ENCODE data around the gene E2F1. TPM values are rescaled to one million over a fixed set of nuclear protein-coding genes. Genes with fewer than 3 reads are reported as not detected.

E2F1 gene
- total and polyA plus RNA-seq, 10 donors: 2.5 to 6.9 (median 5.0) TPM

- Histone ChIP-seq H3K9me3 (no peaks in the 10 kb centered on the region), H3K4me1 (peaks cover 10 to 53% (median 40%) of the 10 kb centered on the region in 6 donors), H3K27ac (peak overlapping the region; percentile 57 to 89 (median 84)), H3K4me3 (peak overlapping the region; percentile 48 to 83 (median 58)), H3K27me3 (replicated peaks in 1 of 7) (no peaks in the 10 kb centered on the region), H3K36me3 (peaks cover 0 to 39% (median 0%) of the 10 kb centered on the region in 6 donors)
- DNase-seq: no peak
- TF ChIP-seq POLR2A (IDR thresholded peaks at IDR 0.05): no peak
- TF ChIP-seq POLR2AphosphoS5 (IDR thresholded peaks at IDR 0.05): no peak
- no peak for TF ChIP-seq CTCF (IDR thresholded peaks at IDR 0.05 in 8 of 11, conservative IDR thresholded peaks at IDR 0.05 in 3 of 11)
- 20 to 34% (median 31%) methylated on average over 22 to 29 of the region's 29 CpGs for WGBS, 5 donors
- intact Hi-C loops (cut with DNase I; ENCODE audit: low total_unique reads): no loop called here
These were observed 12.5 kb downstream of the E2F1 start for GRCh38 chr20:33673410-33674293.

DNA sequence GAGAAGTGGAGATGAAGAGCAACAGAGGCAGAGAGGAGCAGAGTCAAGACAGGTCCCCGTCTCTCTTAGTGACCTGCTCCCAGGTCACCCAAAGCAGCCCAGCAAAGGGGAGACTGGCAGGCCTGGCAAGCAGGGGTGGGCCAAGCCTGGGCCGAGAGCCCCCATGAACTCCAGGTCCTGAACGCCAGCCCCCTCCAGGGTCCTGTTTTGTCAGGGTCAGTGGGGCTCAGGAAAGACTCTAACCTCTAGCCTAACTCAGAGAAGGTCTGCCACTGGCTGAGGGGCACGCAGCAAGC, 13.1 kb downstream of the E2F1 start:
- TF ChIP-seq CTCF (IDR thresholded peaks at IDR 0.05 in 8 of 11, conservative IDR thresholded peaks at IDR 0.05 in 3 of 11) (no peak), POLR2A (IDR thresholded peaks at IDR 0.05) (no peak), POLR2AphosphoS5 (IDR thresholded peaks at IDR 0.05) (no peak)
- Histone ChIP-seq H3K27ac (no peak overlapping the region), H3K4me1 (peaks cover 13 to 59% (median 45%) of the 10 kb centered on the region in 6 donors), H3K4me3 (peak overlapping the region in 4 of 8 donors; percentile 59 to 83 (median 64)), H3K36me3 (peaks cover 0 to 42% (median 0%) of the 10 kb centered on the region in 6 donors), H3K9me3 (no peaks in the 10 kb centered on the region), H3K27me3 (replicated peaks in 1 of 7) (no peaks in the 10 kb centered on the region)
- intact Hi-C loops (cut with DNase I; ENCODE audit: low total_unique reads): no loop called here
- DNase-seq: no peak
- WGBS, 5 donors: 94 to 100% (median 96%) methylated on average over 2 to 4 of the region's 4 CpGs

GRCh38 chr20:33672426-33673113, 13.6 kb downstream of the E2F1 start:
- DNase-seq: no peak
- H3K4me3 ChIP-seq: peak overlapping the region in 2 of 8 donors; percentile 68 to 83
- peaks cover 18 to 64% (median 50%) of the 10 kb centered on the region in 6 donors for H3K4me1 ChIP-seq
- 72 to 81% (median 75%) methylated on average over 15 to 17 of the region's 17 CpGs for WGBS, 5 donors
- no peak overlapping the region for H3K27ac ChIP-seq
- peaks cover 0 to 42% (median 0%) of the 10 kb centered on the region in 6 donors for H3K36me3 ChIP-seq
- no peaks in the 10 kb centered on the region for H3K27me3 ChIP-seq (replicated peaks in 1 of 7)
- intact Hi-C loops (cut with DNase I; ENCODE audit: low total_unique reads): no loop called here
- no peak for TF ChIP-seq CTCF (IDR thresholded peaks at IDR 0.05 in 8 of 11, conservative IDR thresholded peaks at IDR 0.05 in 3 of 11)
- TF ChIP-seq POLR2A (IDR thresholded peaks at IDR 0.05): no peak
- no peak for TF ChIP-seq POLR2AphosphoS5 (IDR thresholded peaks at IDR 0.05)
- no peaks in the 10 kb centered on the region for H3K9me3 ChIP-seq

Measured in spleen (tissue), 11 donors.